Measurements from ENCODE around the gene PRRG4. TPM values are rescaled to one million over a fixed set of nuclear protein-coding genes. Genes with fewer than 3 reads are reported as not detected.
"Not testable (repeated sequence)": the region's sequence is repeated elsewhere in the genome, so short reads cannot be mapped to it uniquely, and the experiment has no call there.

Gene PRRG4
- total and polyA plus RNA-seq, 2 of the 13 experiments (the other 11 are each of a cell fraction or from before 2014, with no cell fraction given): 0.24 to 0.95 TPM

DNA sequence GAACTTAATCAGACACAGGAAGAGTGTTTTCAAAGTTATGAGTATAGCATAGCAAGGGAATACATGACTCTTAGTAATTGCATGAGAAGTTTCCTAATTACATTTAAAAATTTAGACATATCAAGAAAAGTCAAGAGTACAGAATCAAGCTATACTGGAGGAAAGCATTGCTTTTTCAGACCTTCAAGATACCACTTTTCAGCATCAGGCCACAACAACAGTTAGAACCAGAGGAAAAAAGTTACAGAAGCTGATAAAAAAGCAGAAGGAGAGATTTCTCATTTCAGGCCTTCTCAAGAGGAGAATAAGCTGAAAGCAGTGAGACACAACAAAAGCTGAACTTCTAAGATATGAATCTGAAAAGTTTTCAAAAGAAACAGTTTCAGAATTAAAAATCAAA, 34.8 kb downstream of the PRRG4 start:
- no peak for DNase-seq (ENCODE audit: low spot score)
- no peak for ATAC-seq
- Histone ChIP-seq H3K9me3 (ENCODE audit: low read length) (no peaks in the 10 kb centered on the region), H3K79me2 (ENCODE audit: insufficient read depth, low read length) (no peaks in the 10 kb centered on the region), H3K36me3 (replicated peaks in 1 of 2; ENCODE audit: control insufficient read depth in 1 of 2, insufficient read depth in 2 of 2, low read length in 2 of 2) (no peaks in the 10 kb centered on the region), H3K4me2 (ENCODE audit: low read depth, low read length) (no peak overlapping the region), H2AFZ (ENCODE audit: low read length) (no peak overlapping the region), H3K27ac (ENCODE audit: extremely low read length, insufficient read depth, low read length) (no peak overlapping the region), H3K4me3 (replicated peaks in 1 of 3; ENCODE audit: insufficient read depth in 1 of 3, low read depth in 2 of 3, low read length in 3 of 3) (no peak overlapping the region), H3K4me1 (ENCODE audit: insufficient read depth, low read length) (peaks cover 22% of the 10 kb centered on the region), H3K9ac (ENCODE audit: insufficient read depth, low read depth, low read length) (no peak overlapping the region), H4K20me1 (ENCODE audit: insufficient read depth, low read length) (no peaks in the 10 kb centered on the region), H3K27me3 (ENCODE audit: control insufficient read depth in 1 of 2, insufficient read depth in 2 of 2, low read length in 2 of 2) (no peaks in the 10 kb centered on the region)
- TF ChIP-seq, protein P1, sequence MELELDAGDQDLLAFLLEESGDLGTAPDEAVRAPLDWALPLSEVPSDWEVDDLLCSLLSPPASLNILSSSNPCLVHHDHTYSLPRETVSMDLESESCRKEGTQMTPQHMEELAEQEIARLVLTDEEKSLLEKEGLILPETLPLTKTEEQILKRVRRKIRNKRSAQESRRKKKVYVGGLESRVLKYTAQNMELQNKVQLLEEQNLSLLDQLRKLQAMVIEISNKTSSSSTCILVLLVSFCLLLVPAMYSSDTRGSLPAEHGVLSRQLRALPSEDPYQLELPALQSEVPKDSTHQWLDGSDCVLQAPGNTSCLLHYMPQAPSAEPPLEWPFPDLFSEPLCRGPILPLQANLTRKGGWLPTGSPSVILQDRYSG (CRISPR knock-in tag; IDR thresholded peaks at IDR 0.05): no peak
- TF ChIP-seq ZFP36 (IDR thresholded peaks at IDR 0.05; ENCODE audit: borderline replicate concordance, low read depth, low read length, partially characterized antibody) (no peak), ZNF660 (CRISPR knock-in tag; IDR thresholded peaks at IDR 0.05; ENCODE audit: borderline replicate concordance, low read depth) (no peak), ZNF616 (CRISPR knock-in tag; IDR thresholded peaks at IDR 0.05; ENCODE audit: low read depth) (no peak), SALL2 (CRISPR knock-in tag; IDR thresholded peaks at IDR 0.05) (no peak), THAP11 (CRISPR knock-in tag; IDR thresholded peaks at IDR 0.05) (no peak), ZNF644 (CRISPR knock-in tag; IDR thresholded peaks at IDR 0.05; ENCODE audit: low read depth) (no peak), ZNF317 (CRISPR knock-in tag; IDR thresholded peaks at IDR 0.05) (no peak), ZNF160 (CRISPR knock-in tag; IDR thresholded peaks at IDR 0.05) (no peak), ZNF121 (CRISPR knock-in tag; IDR thresholded peaks at IDR 0.05) (no peak), SOX5 (CRISPR knock-in tag; IDR thresholded peaks at IDR 0.05; ENCODE audit: borderline replicate concordance) (no peak)
- TF ChIP-seq, protein P2, sequence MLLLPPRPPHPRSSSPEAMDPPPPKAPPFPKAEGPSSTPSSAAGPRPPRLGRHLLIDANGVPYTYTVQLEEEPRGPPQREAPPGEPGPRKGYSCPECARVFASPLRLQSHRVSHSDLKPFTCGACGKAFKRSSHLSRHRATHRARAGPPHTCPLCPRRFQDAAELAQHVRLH (CRISPR knock-in tag; IDR thresholded peaks at IDR 0.05; ENCODE audit: borderline replicate concordance, low read depth): no peak
- no TSS peak for BruUV-seq (replicated peaks)
- intact Hi-C loops (cut with micrococcal nuclease; ENCODE audit: unreplicated experiment): no loop called here
- FAIRE-seq: no peak
- in situ Hi-C loops (cut with HindIII; ENCODE audit: extremely low pct_ligation_motif_present, low pct_unique_long_range_greater_than_20kb): no loop called here
- POLR2A ChIA-PET: no interaction called here
- CTCF ChIA-PET (ENCODE audit: low intra/inter-chr PET ratio, low total read pairs): no interaction called here

DNA sequence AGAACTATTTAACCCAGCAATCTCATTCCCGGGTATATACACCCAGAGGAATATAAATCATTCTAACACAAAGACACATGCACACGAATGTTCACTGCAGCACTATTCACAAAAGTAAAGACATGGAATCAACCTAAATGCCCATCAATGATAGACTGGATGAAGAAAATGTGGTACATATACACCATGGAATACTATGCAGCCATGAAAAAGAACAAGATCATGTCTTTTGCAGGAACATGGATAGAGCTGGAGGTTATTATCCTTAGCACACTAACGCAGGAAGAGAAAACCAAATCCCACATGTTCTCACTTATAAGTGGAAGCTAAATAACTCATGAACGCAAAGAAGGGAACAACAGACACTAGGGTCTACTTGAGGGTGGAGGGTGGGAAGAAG, 39.0 kb downstream of the PRRG4 start:
- 33% methylated on average over 4 of the region's 4 CpGs for WGBS (ENCODE audit: low lambda C conversion rate)
- H3K36me3 ChIP-seq (replicated peaks in 1 of 2; ENCODE audit: control insufficient read depth in 1 of 2, insufficient read depth in 2 of 2, low read length in 2 of 2); H3K9ac ChIP-seq (ENCODE audit: insufficient read depth, low read depth, low read length); H3K4me2 ChIP-seq (ENCODE audit: low read depth, low read length); in situ Hi-C loops (cut with HindIII; ENCODE audit: extremely low pct_ligation_motif_present, low pct_unique_long_range_greater_than_20kb); DNase-seq (ENCODE audit: low spot score); H2AFZ ChIP-seq (ENCODE audit: low read length); CTCF ChIA-PET (ENCODE audit: low intra/inter-chr PET ratio, low total read pairs); H3K4me1 ChIP-seq (ENCODE audit: insufficient read depth, low read length); H3K4me3 ChIP-seq (replicated peaks in 1 of 3; ENCODE audit: insufficient read depth in 1 of 3, low read depth in 2 of 3, low read length in 3 of 3); H3K27me3 ChIP-seq (ENCODE audit: control insufficient read depth in 1 of 2, insufficient read depth in 2 of 2, low read length in 2 of 2); ATAC-seq; H4K20me1 ChIP-seq (ENCODE audit: insufficient read depth, low read length); POLR2A ChIA-PET; FAIRE-seq; H3K27ac ChIP-seq (ENCODE audit: extremely low read length, insufficient read depth, low read length); BruUV-seq (replicated peaks); H3K9me3 ChIP-seq (ENCODE audit: low read length); H3K79me2 ChIP-seq (ENCODE audit: insufficient read depth, low read length); intact Hi-C loops (cut with micrococcal nuclease; ENCODE audit: unreplicated experiment): not testable (repeated sequence)
